K562 (cell line): ENCODE measurements around the gene RAB24. TPM values are rescaled to one million over a fixed set of nuclear protein-coding genes. Genes with fewer than 3 reads are reported as not detected.

Experiments
- ATAC-seq: fragments of 200-7000 bp; cut with Tn5 transposase; 3 replicates; pipeline ENCODE4 v1.9.1; 2020; ENCODE audit warnings: moderate library complexity
- BruUV-seq: library from RNA; stranded (reverse); fragments of 400-500 nt; replicated peaks from 2 replicates; lab custom pipeline; 2021; lab: Mats Ljungman, UMichigan
- CTCF ChIA-PET: fragments of 300-600 bp; formaldehyde crosslinking; extraction: SDS; loops from one replicate; lab custom pipeline; 2021; ENCODE audit warnings: low intra/inter-chr PET ratio; lab: Yijun Ruan, JAX
- POLR2A ChIA-PET: fragments of 300-600, 350-650 bp; sonication (Branson Sonifier 250); formaldehyde crosslinking; extraction: SDS; loops from one replicate; lab custom pipeline; 2021; ENCODE audit warnings: antibody characterized with exemption, inconsistent platforms; lab: Yijun Ruan, JAX
- DNase-seq, 4 experiments: peaks; one replicate each; pipeline versions ENCODE4 v3.0.0 to v3.0.0-alpha.2; 2011 to 2018; ENCODE audit warnings: low spot score in 3 of 4, mixed read lengths in 3 of 4; ENCODE audit errors: extremely low read depth in 1 of 4
- FAIRE-seq: peaks from 2 replicates; lab custom pipeline; 2011; peaks lifted over from hg19 to GRCh38; lab: Jason Lieb, UNC
- H2AFZ ChIP-seq: 2 replicates; pipeline ENCODE4 v1.6.0; 2011; ENCODE audit warnings: low read depth, low read length, control low read depth, inconsistent platforms
- H3K27ac ChIP-seq: fragments of 200-600 bp; 3 replicates; pipeline ENCODE4 v1.8.0; 2011; ENCODE audit warnings: low read depth, mild to moderate bottlenecking, control low read depth, inconsistent platforms, low read length, moderate library complexity, mixed read lengths; ENCODE audit errors: extremely low read depth
- H3K27me3 ChIP-seq, 2 experiments: fragments of 300-600 bp in 1 of 2; 2 replicates in 1 of 2; 3 replicates in 1 of 2; pipeline versions ENCODE4 v1.6.0 to v1.8.0; 2011; ENCODE audit warnings: inconsistent platforms in 2 of 2, low read length in 2 of 2, mild to moderate bottlenecking in 1 of 2, mixed read lengths in 1 of 2, moderate library complexity in 1 of 2; ENCODE audit not compliant: control insufficient read depth in 2 of 2, insufficient read depth in 2 of 2
- H3K36me3 ChIP-seq: fragments of 300-600 bp; 3 replicates; pipeline ENCODE4 v1.8.0; 2011; ENCODE audit warnings: mild to moderate bottlenecking, low read length, inconsistent platforms; ENCODE audit not compliant: control insufficient read depth, insufficient read depth
- H3K4me1 ChIP-seq, 2 experiments: fragments of 200-600 bp in 1 of 2; replicated peaks in 1 of 2; 2 replicates in 1 of 2; 3 replicates in 1 of 2; pipeline versions ENCODE4 v1.5.1 to v1.8.0; 2011; ENCODE audit warnings: inconsistent platforms in 2 of 2, low read length in 2 of 2, mild to moderate bottlenecking in 1 of 2, mixed read lengths in 1 of 2, moderate library complexity in 1 of 2; ENCODE audit not compliant: control insufficient read depth in 2 of 2, insufficient read depth in 2 of 2
- H3K4me2 ChIP-seq: 2 replicates; pipeline ENCODE4 v1.6.1; 2011; ENCODE audit warnings: low read length, control low read depth, inconsistent platforms, mixed read lengths; ENCODE audit not compliant: insufficient read depth
- H3K4me3 ChIP-seq: fragments of 200-600 bp; sonication (generic), shearing (Covaris generic); 2 replicates; pipeline ENCODE4 v1.5.1; 2016; ENCODE audit warnings: control low read depth, inconsistent platforms
- H3K79me2 ChIP-seq: fragments of 200-600 bp; 3 replicates; pipeline ENCODE4 v1.8.0; 2011; ENCODE audit warnings: low read length, inconsistent platforms; ENCODE audit not compliant: control insufficient read depth, insufficient read depth
- H3K9ac ChIP-seq, 2 experiments: 2 replicates each; pipeline versions ENCODE4 v1.6.0 to v1.6.1; 2011; ENCODE audit warnings: low read depth in 2 of 2, low read length in 2 of 2, control low read depth in 1 of 2, inconsistent platforms in 1 of 2, mild to moderate bottlenecking in 1 of 2, mixed read lengths in 1 of 2; ENCODE audit not compliant: insufficient read depth in 1 of 2
- H3K9me1 ChIP-seq: one replicate; pipeline ENCODE4 v1.6.0; 2011; ENCODE audit warnings: inconsistent platforms, mild to moderate bottlenecking, low read length, moderate library complexity; ENCODE audit not compliant: control insufficient read depth, insufficient read depth
- H3K9me3 ChIP-seq: replicated peaks from 2 replicates; pipeline ENCODE4 v1.5.1; 2011; ENCODE audit warnings: low read depth, low read length, inconsistent platforms; ENCODE audit not compliant: control insufficient read depth, insufficient read depth
- H4K20me1 ChIP-seq: replicated peaks from 2 replicates; pipeline ENCODE4 v1.6.1; 2011; ENCODE audit warnings: low read length, inconsistent platforms, mixed read lengths; ENCODE audit not compliant: control insufficient read depth, insufficient read depth
- BACH1 ChIP-seq: fragments of 200-800 bp; sonication (Bioruptor generic); IDR thresholded peaks from 2 replicates; pipeline ENCODE4 v1.6.1; 2016; ENCODE audit warnings: missing genetic modification characterization, missing compliant biosample characterization
- ELK1 ChIP-seq: sonication (generic); formaldehyde crosslinking; IDR thresholded peaks from 2 replicates; pipeline ENCODE4 v1.8.1; 2022; ENCODE audit warnings: missing genetic modification reagents
- ELK3 ChIP-seq: fragments of 450-650 bp; formaldehyde crosslinking; IDR thresholded peaks from 2 replicates; pipeline ENCODE4 v1.4.0; 2020; ENCODE audit warnings: mild to moderate bottlenecking
- HEY1 ChIP-seq: fragments of 250-450 bp; sonication (Bioruptor Pico); IDR thresholded peaks from 2 replicates; pipeline ENCODE4 v1.5.0; 2020; ENCODE audit warnings: mild to moderate bottlenecking, moderate library complexity, borderline replicate concordance
- MEF2A ChIP-seq: IDR thresholded peaks from 2 replicates; pipeline ENCODE4 v1.6.1; 2011; ENCODE audit warnings: low read depth, mild to moderate bottlenecking, low read length, moderate library complexity; ENCODE audit not compliant: control insufficient read depth
- SLC30A9 ChIP-seq: fragments of 250-450 bp; sonication (Bioruptor Pico); IDR thresholded peaks from 2 replicates; pipeline ENCODE4 v1.8.0; 2022; ENCODE audit warnings: mild to moderate bottlenecking, moderate library complexity
- TEAD2 ChIP-seq: fragments of 450-650 bp; IDR thresholded peaks from 2 replicates; pipeline ENCODE4 v1.6.1; 2016; ENCODE audit warnings: missing genetic modification characterization, control low read depth, missing compliant biosample characterization
- TGIF2 ChIP-seq: sonication (generic); formaldehyde crosslinking; IDR thresholded peaks from 2 replicates; pipeline ENCODE4 v1.8.1; 2022; ENCODE audit warnings: mild to moderate bottlenecking, missing genetic modification reagents, moderate library complexity
- ZFPM2 ChIP-seq: fragments of 250-450 bp; sonication (Bioruptor Pico); IDR thresholded peaks from 2 replicates; pipeline ENCODE4 v1.5.1; 2022; ENCODE audit warnings: mild to moderate bottlenecking
- ZKSCAN3 ChIP-seq: fragments of 250-450 bp; sonication (Bioruptor Pico); IDR thresholded peaks from 2 replicates; pipeline ENCODE4 v1.4.0; 2020
- ZNF79 ChIP-seq: fragments of 250-450 bp; sonication (Bioruptor Pico); IDR thresholded peaks from 2 replicates; pipeline ENCODE4 v1.4.0; 2020; ENCODE audit warnings: low read depth, mild to moderate bottlenecking, moderate library complexity
- WGBS: fragments of 100-300 bp; shearing (Covaris generic); methylation state at CpG from one replicate; pipeline ENCODE4 v1.1.6; 2016; ENCODE audit warnings: low coverage, mixed read lengths; ENCODE audit not compliant: insufficient coverage; ENCODE audit errors: missing lambda C conversion rate; 5-methylcytosine and 5-hydroxymethylcytosine counted together
- in situ Hi-C: fragments of 300-500 bp; cut with MboI; formaldehyde crosslinking; loops from 4 replicates; pipeline ENCODE4 v1.15.0; 2018; ENCODE audit warnings: inconsistent platforms, mixed read lengths
- intact Hi-C: fragments of 100-400 bp; cut with micrococcal nuclease; formaldehyde crosslinking; loops from 2 replicates; pipeline ENCODE4 v1.14.2; 2022
- polyA plus RNA-seq, 8 experiments: library from polyadenylated mRNA; depleted of rRNA in 4 of 8; stranded (reverse) in 5 of 8; unstranded in 3 of 8; fragments of >200 nt; fragmentation: Nextera tagmentation in 2 of 8; fragmentation: Illumina TruSeq in 1 of 8; extraction: Ambion mirVana in 2 of 8; extraction: Trizol in 1 of 8; gene quantifications; 2 replicates each; pipeline versions ENCODE4 v1.2.1 to v1.2.3, GENCODE V29; 2011 to 2014; ENCODE audit warnings: inconsistent platforms in 1 of 8, missing spikeins in 1 of 8
- total RNA-seq, 7 experiments: library from RNA; depleted of rRNA in 6 of 7; stranded (reverse); fragments of >200 nt in 6 of 7; fragmentation: Illumina TruSeq in 2 of 7; extraction: Trizol in 2 of 7; gene quantifications; 2 replicates each; pipeline versions ENCODE4 v1.2.1 to v1.2.3, GENCODE V29; 2011 to 2021; ENCODE audit warnings: low replicate concordance in 1 of 7

Gene RAB24
- total and polyA plus RNA-seq, 9 of the 15 experiments (the other 6 are each of a cell fraction or from before 2014, with no cell fraction given): 13.9 to 107 (median 34.8) TPM

GRCh38 chr5:177275883-177276282 is 27.6 kb downstream of the RAB24 start:
- Histone ChIP-seq H3K36me3 (peaks cover 74% of the 10 kb centered on the region), H3K9ac (no peak overlapping the region), H3K4me1 (no peaks in the 10 kb centered on the region), H3K4me3 (no peak overlapping the region), H3K27me3 (no peaks in the 10 kb centered on the region), H2AFZ (no peak overlapping the region), H3K79me2 (no peaks in the 10 kb centered on the region), H3K4me2 (no peak overlapping the region), H3K9me3 (no peaks in the 10 kb centered on the region), H4K20me1 (no peaks in the 10 kb centered on the region), H3K9me1 (no peaks in the 10 kb centered on the region), H3K27ac (no peak overlapping the region)
- WGBS: 97% methylated on average over 6 of the region's 6 CpGs
- in situ Hi-C loops (no loop called here), intact Hi-C loops (no loop called here)
- ATAC-seq (no peak), FAIRE-seq (no peak), DNase-seq (no peak)
- TF ChIP-seq MEF2A: no peak
- TF ChIP-seq TGIF2: no peak
- no peak for TF ChIP-seq SLC30A9
- TF ChIP-seq ZKSCAN3 (CRISPR knock-in tag): no peak
- no peak for TF ChIP-seq HEY1 (CRISPR knock-in tag)
- no peak for TF ChIP-seq TEAD2
- no peak for TF ChIP-seq ELK3 (CRISPR knock-in tag)
- TF ChIP-seq ZFPM2 (CRISPR knock-in tag): no peak
- TF ChIP-seq BACH1 (tag): no peak
- no peak for TF ChIP-seq ZNF79 (CRISPR knock-in tag)
- TF ChIP-seq ELK1 (CRISPR knock-in tag): no peak
- BruUV-seq: no TSS peak
- POLR2A ChIA-PET: no interaction called here
- CTCF ChIA-PET: no interaction called here
